ENCODE measurements around the gene ZNF662. TPM values are rescaled to one million over a fixed set of nuclear protein-coding genes. Genes with fewer than 3 reads are reported as not detected.

Gene ZNF662
- total and polyA plus RNA-seq, 9 of the 15 experiments (the other 6 are each of a cell fraction or from before 2014, with no cell fraction given): 0.07 to 0.55 (median 0.27) TPM

- Histone ChIP-seq H3K79me2 (ENCODE audit: control insufficient read depth, insufficient read depth, low read length) (no peaks in the 10 kb centered on the region), H3K9me1 (ENCODE audit: control insufficient read depth, insufficient read depth, low read length) (no peaks in the 10 kb centered on the region), H2AFZ (ENCODE audit: low read depth, low read length) (peak overlapping the region; percentile 90), H3K36me3 (ENCODE audit: control insufficient read depth, insufficient read depth, low read length) (no peaks in the 10 kb centered on the region), H3K4me2 (ENCODE audit: insufficient read depth, low read length) (peak overlapping the region; percentile 85), H3K4me3 (peak overlapping the region; percentile 42), H3K27ac (ENCODE audit: extremely low read depth, low read depth, low read length) (no peak overlapping the region), H4K20me1 (replicated peaks; ENCODE audit: control insufficient read depth, insufficient read depth, low read length) (no peaks in the 10 kb centered on the region), H3K9me3 (replicated peaks; ENCODE audit: control insufficient read depth, insufficient read depth, low read depth, low read length) (no peaks in the 10 kb centered on the region), H3K27me3 (ENCODE audit: control insufficient read depth in 2 of 2, insufficient read depth in 2 of 2, low read length in 2 of 2) (peaks cover 3 to 15% of the 10 kb centered on the region in 2 experiments; a peak in 3 of 5 replicates), H3K4me1 (replicated peaks in 1 of 2; ENCODE audit: control insufficient read depth in 2 of 2, insufficient read depth in 2 of 2, low read length in 2 of 2) (peaks cover 0 to 12% of the 10 kb centered on the region in 2 experiments; a peak in 3 of 5 replicates), H3K9ac (ENCODE audit: insufficient read depth in 1 of 2, low read depth in 2 of 2, low read length in 2 of 2) (peak overlapping the region; percentile 44 to 90; a peak in 3 of 4 replicates)
- in situ Hi-C loops (cut with MboI): no loop called here
- ChIA-PET POLR2A (interaction anchor here (0.5 to 1.0 kb wide), 3 partner anchors 95 to 289 kb away, joined by 3 read pairs; no protein-coding TSS in a partner anchor), CTCF (ENCODE audit: low intra/inter-chr PET ratio) (interaction anchor here (0.6 to 3.5 kb wide), 6 partner anchors 50 to 880 kb away, joined by 3 to 56 read pairs (median 4); no protein-coding TSS in a partner anchor)
- WGBS (ENCODE audit: insufficient coverage, low coverage, missing lambda C conversion rate): 14% methylated on average over 52 of the region's 61 CpGs
- no TSS peak for BruUV-seq (replicated peaks)
- FAIRE-seq (peak; percentile 81), ATAC-seq (peak; percentile 100), DNase-seq (ENCODE audit: extremely low read depth in 1 of 4, low spot score in 3 of 4) (peak; percentile 94 to 97 (median 95))
- intact Hi-C loops (cut with micrococcal nuclease): loop anchor here (1.0 to 10.0 kb wide), 3 partner anchors 50 to 306 kb away; no protein-coding TSS in a partner anchor
- TF ChIP-seq ZNF384 (IDR thresholded peaks at IDR 0.05; ENCODE audit: low read depth, low read length) (peak; percentile 32; the same call in 1 of the 2 replicates), ZNF609 (CRISPR knock-in tag; IDR thresholded peaks at IDR 0.05; ENCODE audit: borderline replicate concordance) (no peak), NRF1 (conservative IDR thresholded peaks at IDR 0.05 in 1 of 2, IDR thresholded peaks at IDR 0.05 in 1 of 2) (peak; percentile 46 to 50), RB1 (IDR thresholded peaks at IDR 0.05; ENCODE audit: low read depth) (peak; percentile 94), KLF16 (IDR thresholded peaks at IDR 0.05) (0 out of 2 replicates have a peak, but pooled peaks have one; percentile 7), RBFOX2 (IDR thresholded peaks at IDR 0.05; ENCODE audit: low read depth, low read length) (peak; percentile 70)
- TF ChIP-seq, protein P1, sequence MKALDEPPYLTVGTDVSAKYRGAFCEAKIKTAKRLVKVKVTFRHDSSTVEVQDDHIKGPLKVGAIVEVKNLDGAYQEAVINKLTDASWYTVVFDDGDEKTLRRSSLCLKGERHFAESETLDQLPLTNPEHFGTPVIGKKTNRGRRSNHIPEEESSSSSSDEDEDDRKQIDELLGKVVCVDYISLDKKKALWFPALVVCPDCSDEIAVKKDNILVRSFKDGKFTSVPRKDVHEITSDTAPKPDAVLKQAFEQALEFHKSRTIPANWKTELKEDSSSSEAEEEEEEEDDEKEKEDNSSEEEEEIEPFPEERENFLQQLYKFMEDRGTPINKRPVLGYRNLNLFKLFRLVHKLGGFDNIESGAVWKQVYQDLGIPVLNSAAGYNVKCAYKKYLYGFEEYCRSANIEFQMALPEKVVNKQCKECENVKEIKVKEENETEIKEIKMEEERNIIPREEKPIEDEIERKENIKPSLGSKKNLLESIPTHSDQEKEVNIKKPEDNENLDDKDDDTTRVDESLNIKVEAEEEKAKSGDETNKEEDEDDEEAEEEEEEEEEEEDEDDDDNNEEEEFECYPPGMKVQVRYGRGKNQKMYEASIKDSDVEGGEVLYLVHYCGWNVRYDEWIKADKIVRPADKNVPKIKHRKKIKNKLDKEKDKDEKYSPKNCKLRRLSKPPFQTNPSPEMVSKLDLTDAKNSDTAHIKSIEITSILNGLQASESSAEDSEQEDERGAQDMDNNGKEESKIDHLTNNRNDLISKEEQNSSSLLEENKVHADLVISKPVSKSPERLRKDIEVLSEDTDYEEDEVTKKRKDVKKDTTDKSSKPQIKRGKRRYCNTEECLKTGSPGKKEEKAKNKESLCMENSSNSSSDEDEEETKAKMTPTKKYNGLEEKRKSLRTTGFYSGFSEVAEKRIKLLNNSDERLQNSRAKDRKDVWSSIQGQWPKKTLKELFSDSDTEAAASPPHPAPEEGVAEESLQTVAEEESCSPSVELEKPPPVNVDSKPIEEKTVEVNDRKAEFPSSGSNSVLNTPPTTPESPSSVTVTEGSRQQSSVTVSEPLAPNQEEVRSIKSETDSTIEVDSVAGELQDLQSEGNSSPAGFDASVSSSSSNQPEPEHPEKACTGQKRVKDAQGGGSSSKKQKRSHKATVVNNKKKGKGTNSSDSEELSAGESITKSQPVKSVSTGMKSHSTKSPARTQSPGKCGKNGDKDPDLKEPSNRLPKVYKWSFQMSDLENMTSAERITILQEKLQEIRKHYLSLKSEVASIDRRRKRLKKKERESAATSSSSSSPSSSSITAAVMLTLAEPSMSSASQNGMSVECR (CRISPR knock-in tag; IDR thresholded peaks at IDR 0.05): no peak
Measured at GRCh38 chr3:42880601-42881451, 25.1 kb upstream of the ZNF662 start.

Measured in K562 (cell line).